Neutrophil (primary cell): Measurements from ENCODE around the gene FAM229B.

Experiments used
- H3K27ac ChIP-seq: fragments of 200-600 bp; sonication (generic); 2 replicates; pipeline ENCODE4 v1.5.1; 2016; ENCODE audit warnings: mild to moderate bottlenecking, moderate library complexity
- H3K27me3 ChIP-seq: fragments of 200-600 bp; sonication (generic); 2 replicates; pipeline ENCODE4 v1.6.0; 2016; ENCODE audit warnings: mild to moderate bottlenecking
- H3K36me3 ChIP-seq: fragments of 200-600 bp; sonication (generic); 2 replicates; pipeline ENCODE4 v1.5.1; 2017
- H3K4me1 ChIP-seq, 2 experiments: fragments of 200-600 bp in 1 of 2; sonication (generic) in 1 of 2; 1 replicate in 1 of 2; 2 replicates in 1 of 2; pipeline versions ENCODE4 v1.5.1 to v1.6.1; 2013 to 2016; ENCODE audit warnings: low read depth in 1 of 2, low read length in 1 of 2, mild to moderate bottlenecking in 1 of 2, moderate library complexity in 1 of 2; ENCODE audit not compliant: control insufficient read depth in 1 of 2, insufficient read depth in 1 of 2
- H3K4me3 ChIP-seq, 2 experiments: fragments of 200-600 bp in 1 of 2; sonication (generic) in 1 of 2; 1 replicate in 1 of 2; 2 replicates in 1 of 2; pipeline ENCODE4 v1.5.1; 2013 to 2016; ENCODE audit warnings: low read depth in 1 of 2, low read length in 1 of 2, mild to moderate bottlenecking in 1 of 2, moderate library complexity in 1 of 2
- H3K9me3 ChIP-seq: fragments of 200-600 bp; sonication (generic); 2 replicates; pipeline ENCODE4 v1.5.1; 2016
- CTCF ChIP-seq: fragments of 200-600 bp; sonication (generic); IDR thresholded peaks from 2 replicates; pipeline ENCODE4 v1.5.1; 2016; ENCODE audit warnings: antibody characterized with exemption

FAM229B gene

GRCh38 chr6:112123982-112124381 lies 36.6 kb downstream of the FAM229B start:
- Histone ChIP-seq H3K9me3 (no peaks in the 10 kb centered on the region), H3K27me3 (no peaks in the 10 kb centered on the region), H3K4me1 (no peaks in the 10 kb centered on the region), H3K4me3 (no peak overlapping the region), H3K36me3 (no peaks in the 10 kb centered on the region), H3K27ac (no peak overlapping the region)
- no peak for TF ChIP-seq CTCF

GRCh38 chr6:112128208-112128607 lies 40.8 kb downstream of the FAM229B start:
- H3K27ac ChIP-seq, result no peak overlapping the region
- H3K36me3 ChIP-seq, result no peaks in the 10 kb centered on the region
- H3K9me3 ChIP-seq, result no peaks in the 10 kb centered on the region
- TF ChIP-seq CTCF, result no peak
- no peaks in the 10 kb centered on the region for H3K4me1 ChIP-seq
- no peak overlapping the region for H3K4me3 ChIP-seq
- no peaks in the 10 kb centered on the region for H3K27me3 ChIP-seq

GRCh38 chr6:112130878-112131277 lies 43.5 kb downstream of the FAM229B start:
- no peaks in the 10 kb centered on the region for H3K27me3 ChIP-seq
- H3K4me1 ChIP-seq, result no peaks in the 10 kb centered on the region
- H3K4me3 ChIP-seq, result no peak overlapping the region
- H3K27ac ChIP-seq, result no peak overlapping the region
- TF ChIP-seq CTCF, result no peak
- no peaks in the 10 kb centered on the region for H3K36me3 ChIP-seq
- no peaks in the 10 kb centered on the region for H3K9me3 ChIP-seq

GRCh38 chr6:112139052-112139451 lies 51.7 kb downstream of the FAM229B start:
- Histone ChIP-seq H3K27ac (no peak overlapping the region), H3K4me1 (no peaks in the 10 kb centered on the region), H3K9me3 (no peaks in the 10 kb centered on the region), H3K27me3 (no peaks in the 10 kb centered on the region), H3K4me3 (no peak overlapping the region), H3K36me3 (no peaks in the 10 kb centered on the region)
- TF ChIP-seq CTCF, result no peak

- TF ChIP-seq CTCF, result no peak
- Histone ChIP-seq H3K36me3 (no peaks in the 10 kb centered on the region), H3K27me3 (no peaks in the 10 kb centered on the region), H3K4me1 (no peaks in the 10 kb centered on the region), H3K4me3 (no peak overlapping the region), H3K27ac (no peak overlapping the region), H3K9me3 (no peaks in the 10 kb centered on the region)
Measured at GRCh38 chr6:112141707-112142106, 54.3 kb downstream of the FAM229B start.
